Right cardiac atrium (tissue), 5 donors: Measurements from ENCODE around the gene ZNF365. TPM values are rescaled to one million over a fixed set of nuclear protein-coding genes. Genes with fewer than 3 reads are reported as not detected.
"Not testable (repeated sequence)": the region's sequence is repeated elsewhere in the genome, so short reads cannot be mapped to it uniquely, and the experiment has no call there.

ENCODE experiments used
- ATAC-seq, 2 donors: fragments of 200-7000 bp; cut with Tn5 transposase; one replicate each; pipeline versions ENCODE4 v1.8.0 to v1.9.1; 2020; ENCODE audit warnings: moderate library complexity in 2 of 2, mild to moderate bottlenecking in 1 of 2
- DNase-seq, 3 donors: peaks; one replicate each; pipeline ENCODE4 v3.0.0-alpha.2; 2020
- H3K27ac ChIP-seq: one replicate; pipeline ENCODE4 v1.5.1; 2013; ENCODE audit warnings: mild to moderate bottlenecking, low read length, control low read depth, moderate library complexity
- H3K27me3 ChIP-seq: one replicate; pipeline ENCODE4 v1.6.1; 2013; ENCODE audit not compliant: control insufficient read depth, insufficient read depth
- H3K4me1 ChIP-seq: one replicate; pipeline ENCODE4 v1.6.1; 2013; ENCODE audit warnings: low read length; ENCODE audit not compliant: control insufficient read depth, insufficient read depth
- H3K4me3 ChIP-seq: one replicate; pipeline ENCODE4 v1.5.1; 2013; ENCODE audit warnings: low read length, control low read depth
- H3K9me3 ChIP-seq: one replicate; pipeline ENCODE4 v1.6.1; 2013; ENCODE audit warnings: low read length; ENCODE audit not compliant: control insufficient read depth
- WGBS: extraction: QIAGEN DNeasy Blood & Tissue Kit; methylation state at CpG from one replicate; pipeline ENCODE4 v1.1.7; 2013; 5-methylcytosine and 5-hydroxymethylcytosine counted together
- intact Hi-C, 4 donors: fragments of 100-400 bp; cut with DNase I; formaldehyde crosslinking; loops; one replicate each; pipeline versions ENCODE4 v1.11.0 to v1.14.0; 2022 to 2023
- polyA plus RNA-seq: library from polyadenylated mRNA; stranded (reverse); fragments of 200-250 nt; gene quantifications from one replicate; pipeline ENCODE4 v1.2.3, GENCODE V29; 2013
- total RNA-seq, 4 donors: library from RNA; stranded (reverse); fragmentation: NEBNext Ultra II Directional; extraction: Animal tissue kit (Norgen Biotek cat#: 25700); gene quantifications; one replicate each; pipeline ENCODE4 v1.2.1, GENCODE V29; 2021
- donor health status: healthy with polysubstance abuse.
- donor health status: DM: no; HTN: yes; CAD: no.
- donor health status: DM: no; HTN: no; CAD: no.
- donor health status: DM: no; HTN: yes; CAD: no; lungs with severe emphysema.
- donor health status: DM: yes; HTN: yes; CAD: no.

The ZNF365 gene
- total and polyA plus RNA-seq, 5 donors = 0.86 to 4.1 (median 2.9) TPM

DNA sequence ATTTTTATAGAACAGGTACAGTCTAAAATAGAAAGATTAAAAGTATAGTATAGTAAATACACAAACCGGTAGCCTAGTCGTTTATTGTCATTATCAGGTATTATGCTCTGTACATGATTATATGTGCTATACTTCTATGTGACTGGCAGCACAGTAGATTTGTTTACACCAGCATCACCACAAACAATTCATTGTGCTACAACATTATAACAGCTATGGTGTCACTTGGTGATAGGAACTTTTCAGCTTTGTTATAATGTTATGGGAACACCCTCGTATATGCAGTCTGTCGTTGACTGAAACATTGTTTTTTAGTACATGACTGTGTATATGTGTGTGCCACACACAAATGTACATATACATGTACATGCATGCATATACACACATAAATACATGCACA, 19.1 kb downstream of the ZNF365 start:
- Histone ChIP-seq H3K27me3 (no peaks in the 10 kb centered on the region), H3K27ac (no peak overlapping the region), H3K4me1 (no peaks in the 10 kb centered on the region), H3K9me3 (no peaks in the 10 kb centered on the region), H3K4me3 (no peak overlapping the region)
- ATAC-seq = no peak
- no peak for DNase-seq
- intact Hi-C loops = no loop called here
- 84% methylated on average over 4 of the region's 4 CpGs for WGBS

DNA sequence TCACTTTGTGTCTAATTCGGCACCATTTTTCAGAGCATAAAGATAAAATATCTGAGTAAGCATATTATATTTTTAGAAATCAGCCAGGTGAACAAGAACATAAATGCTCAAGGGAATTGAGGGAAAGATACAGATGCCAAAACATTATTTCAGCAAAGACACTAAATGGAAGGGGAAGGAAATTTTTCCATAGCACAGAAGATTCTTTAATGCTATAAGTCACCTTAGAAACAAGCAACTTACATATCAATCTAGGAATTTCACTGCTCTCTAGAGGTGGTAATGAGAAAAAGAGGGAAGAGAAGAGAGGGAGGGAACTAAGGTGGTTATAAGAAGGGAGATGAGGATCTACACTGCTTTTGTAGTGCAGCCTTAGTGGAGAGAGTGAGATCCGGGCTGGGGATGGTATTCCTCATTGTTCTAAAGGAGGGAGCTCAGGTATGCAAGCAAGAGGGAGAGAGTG, 20.4 kb downstream of the ZNF365 start:
- 48% methylated on average over 2 of the region's 2 CpGs for WGBS
- no peaks in the 10 kb centered on the region for H3K27me3 ChIP-seq
- H3K27ac ChIP-seq = no peak overlapping the region
- H3K4me1 ChIP-seq = no peaks in the 10 kb centered on the region
- DNase-seq (no peak), ATAC-seq (no peak)
- intact Hi-C loops = no loop called here
- no peaks in the 10 kb centered on the region for H3K9me3 ChIP-seq
- no peak overlapping the region for H3K4me3 ChIP-seq

DNA sequence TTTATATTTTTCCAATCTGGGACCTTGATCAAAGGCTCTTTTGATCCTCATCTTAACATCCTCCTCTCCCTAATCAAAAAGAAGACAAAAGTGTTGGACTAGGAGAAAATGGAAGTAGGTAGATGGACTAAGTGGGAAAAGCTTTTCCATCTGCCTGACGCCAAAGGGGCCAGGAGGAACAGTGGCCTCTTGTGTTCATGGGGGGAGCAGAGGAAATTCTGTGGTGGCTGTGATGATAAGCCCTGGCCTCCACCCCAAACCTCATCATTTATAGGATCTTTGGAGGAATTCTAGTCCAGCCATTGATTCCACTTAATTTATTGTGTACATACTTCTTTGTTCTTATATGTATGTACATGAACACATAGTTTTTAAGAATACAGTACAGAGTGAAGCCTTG, 21.7 kb downstream of the ZNF365 start:
- 68% methylated on average over 1 of the region's 1 CpG for WGBS
- Histone ChIP-seq H3K27ac (no peak overlapping the region), H3K4me1 (no peaks in the 10 kb centered on the region), H3K9me3 (no peaks in the 10 kb centered on the region), H3K4me3 (no peak overlapping the region), H3K27me3 (no peaks in the 10 kb centered on the region)
- intact Hi-C loops = no loop called here
- DNase-seq (no peak), ATAC-seq (no peak)

DNA sequence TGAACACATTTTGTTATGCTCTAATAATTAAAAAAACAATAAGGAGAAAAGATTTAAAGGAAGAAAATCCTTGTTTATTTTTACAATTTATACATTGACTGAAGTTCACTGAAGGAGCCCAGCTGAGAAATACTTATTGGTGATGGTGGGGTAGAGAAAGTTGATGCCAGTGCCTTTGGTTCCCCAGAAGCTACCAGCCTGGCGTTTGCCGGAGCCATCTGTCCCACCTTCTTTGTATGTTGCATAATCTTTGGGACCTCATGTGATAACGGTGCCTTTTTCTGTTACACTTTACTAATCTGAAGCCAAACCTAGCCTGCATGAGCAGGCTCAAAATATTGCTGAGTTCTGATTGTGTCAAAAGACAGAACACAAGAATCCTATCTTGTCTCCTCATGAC, 22.7 kb downstream of the ZNF365 start:
- no peaks in the 10 kb centered on the region for H3K9me3 ChIP-seq
- no peak overlapping the region for H3K4me3 ChIP-seq
- H3K27me3 ChIP-seq = no peaks in the 10 kb centered on the region
- intact Hi-C loops = no loop called here
- WGBS = 70% methylated on average over 3 of the region's 3 CpGs
- DNase-seq (no peak), ATAC-seq (no peak)
- no peak overlapping the region for H3K27ac ChIP-seq
- H3K4me1 ChIP-seq = no peaks in the 10 kb centered on the region

DNA sequence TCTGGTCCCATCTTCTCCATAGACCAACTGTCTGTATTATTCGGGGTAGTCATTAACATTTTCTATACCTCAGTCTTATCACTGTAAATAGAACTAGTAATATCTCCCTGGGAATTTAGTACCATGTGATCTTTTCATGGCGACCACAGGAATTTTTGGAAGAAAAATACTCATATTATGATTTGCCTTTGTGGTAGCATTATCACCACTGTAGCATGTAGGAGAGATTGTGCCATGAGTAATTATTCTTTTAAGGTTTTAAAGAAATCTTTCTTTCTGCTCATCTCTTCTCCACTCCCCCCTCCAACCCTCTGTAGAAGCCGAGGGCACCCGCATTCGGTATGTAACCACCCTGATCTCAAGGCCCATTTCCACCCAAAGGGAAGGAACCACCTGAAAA, 25.0 kb downstream of the ZNF365 start:
- Histone ChIP-seq H3K27ac (no peak overlapping the region), H3K4me1 (no peaks in the 10 kb centered on the region), H3K4me3 (no peak overlapping the region), H3K9me3 (no peaks in the 10 kb centered on the region), H3K27me3 (no peaks in the 10 kb centered on the region)
- intact Hi-C loops = no loop called here
- WGBS = 89% methylated on average over 5 of the region's 5 CpGs
- ATAC-seq (no peak), DNase-seq (no peak)

DNA sequence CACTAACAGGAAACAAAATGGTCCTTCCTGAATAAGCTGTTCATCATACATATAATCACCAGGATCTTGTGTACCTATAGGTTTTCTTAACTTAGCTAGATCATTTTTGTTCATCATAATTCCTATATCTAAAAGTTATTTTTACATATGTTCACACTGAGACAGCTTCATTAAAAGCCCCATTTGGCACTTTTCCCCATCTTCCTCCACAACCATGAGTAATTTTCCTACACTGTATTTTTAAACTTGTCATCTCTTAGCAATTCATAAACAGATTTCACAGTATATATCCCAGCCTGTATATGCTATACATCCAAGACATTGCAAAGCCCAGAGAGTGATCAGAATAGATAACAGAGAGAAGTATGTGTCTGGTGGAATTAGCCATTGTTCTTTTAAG, 28.3 kb downstream of the ZNF365 start:
- intact Hi-C loops = no loop called here
- H3K27ac ChIP-seq = no peak overlapping the region
- ATAC-seq (no peak), DNase-seq (no peak)
- no peaks in the 10 kb centered on the region for H3K9me3 ChIP-seq
- no peaks in the 10 kb centered on the region for H3K27me3 ChIP-seq
- H3K4me1 ChIP-seq = no peaks in the 10 kb centered on the region
- no peak overlapping the region for H3K4me3 ChIP-seq

DNA sequence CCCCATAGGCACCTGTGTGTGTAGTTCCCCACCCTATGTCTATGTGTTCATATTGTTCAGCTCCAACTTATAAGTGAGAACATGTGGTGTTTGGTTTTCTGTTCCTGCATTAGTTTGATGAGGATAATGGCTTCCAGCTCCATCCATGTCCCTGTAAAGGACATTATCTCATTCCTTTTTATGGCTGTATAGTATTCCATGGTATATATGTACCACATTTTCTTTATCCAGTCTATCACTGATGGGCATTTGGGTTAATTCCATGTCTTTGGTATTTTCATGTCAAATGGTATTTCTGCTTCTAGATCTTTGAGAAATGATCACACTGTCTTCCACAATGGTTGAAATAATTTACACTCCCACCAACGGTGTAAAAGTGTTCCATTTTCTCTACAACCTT, 36.4 kb downstream of the ZNF365 start:
- DNase-seq, H3K9me3 ChIP-seq, intact Hi-C loops: not testable (repeated sequence)

DNA sequence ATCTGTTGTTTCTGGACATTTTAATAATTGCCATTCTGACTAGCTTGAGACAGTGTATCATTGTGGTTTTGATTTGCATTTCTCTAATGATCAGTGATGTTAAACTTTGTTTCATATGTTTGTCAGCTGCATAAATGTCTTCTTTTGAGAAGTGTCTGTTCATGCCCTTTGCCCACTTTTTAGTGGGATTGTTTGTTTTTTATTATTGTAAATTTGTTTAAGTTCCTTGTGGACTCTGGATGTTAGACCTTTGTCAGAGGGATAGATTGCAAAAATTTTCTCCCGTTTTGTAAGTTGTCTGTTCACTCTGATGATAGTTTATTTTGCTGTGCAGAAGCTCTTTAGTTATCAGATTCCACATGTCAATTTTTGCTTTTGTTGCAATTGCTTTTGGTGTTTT, 36.8 kb downstream of the ZNF365 start:
- H3K9me3 ChIP-seq, intact Hi-C loops, H3K27me3 ChIP-seq, ATAC-seq, DNase-seq, H3K4me3 ChIP-seq, H3K4me1 ChIP-seq, H3K27ac ChIP-seq: not testable (repeated sequence)
- 75% methylated on average over 1 of the region's 1 CpG for WGBS

More for the DNA sequence above, 36.4 kb downstream of the ZNF365 start:
- WGBS = 58% methylated on average over 1 of the region's 1 CpG
- H3K27ac ChIP-seq, H3K4me1 ChIP-seq, H3K27me3 ChIP-seq, H3K4me3 ChIP-seq, ATAC-seq: not testable (repeated sequence)

DNA sequence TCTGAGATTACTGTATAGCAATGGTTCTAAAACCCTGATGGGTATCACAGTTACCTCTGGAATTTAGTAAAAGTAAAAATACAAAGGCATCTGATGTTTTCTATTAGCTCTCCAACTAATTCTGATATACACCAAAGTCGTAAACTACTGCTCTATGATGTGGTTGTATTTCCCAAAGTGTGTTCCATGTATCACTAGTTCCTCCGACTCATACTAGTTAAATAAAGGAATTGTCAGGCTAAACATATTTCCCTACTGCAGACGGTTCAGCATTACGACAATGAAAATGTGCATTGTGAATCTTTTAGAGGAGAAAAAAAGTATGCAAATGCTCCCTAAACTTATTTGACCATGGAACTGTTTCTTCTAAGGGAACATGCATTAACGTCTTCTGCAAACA, 38.9 kb downstream of the ZNF365 start:
- H3K4me1 ChIP-seq = no peaks in the 10 kb centered on the region

DNA sequence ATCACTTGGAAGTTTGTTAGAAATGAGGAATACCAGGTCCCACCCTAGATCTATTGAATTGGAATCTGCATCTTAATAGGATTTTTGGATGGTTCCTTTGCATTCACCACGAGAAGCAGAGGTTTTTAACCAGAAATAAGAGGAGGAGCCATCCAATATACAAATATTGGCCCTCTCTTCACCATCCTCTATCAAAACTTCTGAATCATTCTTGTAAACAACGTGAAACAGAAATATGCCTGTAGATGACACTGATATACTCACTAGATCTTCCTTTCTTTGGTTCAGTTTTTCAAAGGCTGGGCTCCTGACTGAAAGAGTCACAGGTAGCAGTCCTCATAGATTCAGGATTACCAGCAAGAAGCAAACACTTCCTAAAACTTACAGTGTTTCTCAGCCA, 39.5 kb downstream of the ZNF365 start:
- Histone ChIP-seq H3K27ac (no peak overlapping the region), H3K9me3 (no peaks in the 10 kb centered on the region), H3K4me1 (no peaks in the 10 kb centered on the region), H3K4me3 (no peak overlapping the region), H3K27me3 (no peaks in the 10 kb centered on the region)
- ATAC-seq (no peak), DNase-seq (no peak)
- WGBS = 55% methylated on average over 2 of the region's 2 CpGs
- intact Hi-C loops = no loop called here

More for the DNA sequence above, 38.9 kb downstream of the ZNF365 start:
- Histone ChIP-seq H3K27ac (no peak overlapping the region), H3K9me3 (no peaks in the 10 kb centered on the region), H3K27me3 (no peaks in the 10 kb centered on the region), H3K4me3 (no peak overlapping the region)
- intact Hi-C loops = no loop called here
- WGBS = 85% methylated on average over 5 of the region's 5 CpGs
- ATAC-seq (no peak), DNase-seq (no peak)

DNA sequence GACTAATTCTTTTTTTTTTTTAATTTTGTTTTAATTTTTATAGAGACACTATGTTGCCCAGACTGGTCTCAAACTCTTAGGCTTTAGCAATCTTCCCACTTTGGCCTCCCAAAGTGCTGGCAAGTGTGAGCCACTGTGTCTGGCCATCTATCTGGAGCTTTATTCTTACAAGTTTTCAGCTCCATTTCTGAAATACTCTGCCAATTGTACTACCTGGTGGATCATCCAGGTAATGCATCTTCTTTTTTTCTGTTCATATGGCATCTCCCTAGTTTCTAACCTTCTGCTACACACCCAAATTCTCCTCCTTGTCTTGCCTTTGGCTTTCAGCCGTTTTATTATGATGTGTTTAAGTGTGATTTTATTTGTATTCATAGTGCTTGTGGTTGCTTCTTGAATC, 40.2 kb downstream of the ZNF365 start:
- DNase-seq (no peak), ATAC-seq (no peak)
- no peaks in the 10 kb centered on the region for H3K27me3 ChIP-seq
- H3K4me1 ChIP-seq = no peaks in the 10 kb centered on the region
- H3K4me3 ChIP-seq = no peak overlapping the region
- H3K27ac ChIP-seq = no peak overlapping the region
- intact Hi-C loops = no loop called here
- WGBS = 0% methylated on average over 1 of the region's 1 CpG
- H3K9me3 ChIP-seq = no peaks in the 10 kb centered on the region

DNA sequence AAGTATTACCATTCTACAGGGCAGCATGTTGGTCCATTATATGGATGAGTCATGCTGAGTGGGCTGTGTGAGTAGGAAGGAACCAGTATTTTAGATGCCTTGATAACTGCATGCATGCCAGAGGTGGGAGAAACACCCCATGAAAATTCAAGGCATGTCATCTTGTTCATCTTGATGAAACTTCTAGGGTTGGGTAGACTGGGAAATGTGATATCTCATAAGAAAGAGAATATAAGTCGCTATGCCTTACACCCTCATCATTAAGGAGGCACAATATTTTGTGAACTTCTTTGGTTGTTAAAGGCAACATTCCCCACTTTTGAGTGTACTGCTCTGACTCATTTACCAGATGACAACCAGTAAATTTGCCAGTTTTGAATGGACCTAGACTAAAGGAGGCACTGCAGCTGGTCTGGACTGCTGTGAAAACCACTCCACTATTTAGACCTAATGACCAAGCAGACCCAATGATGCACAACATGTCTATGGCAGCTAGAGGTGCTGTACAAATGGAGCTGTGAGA, 48.0 kb downstream of the ZNF365 start:
- Histone ChIP-seq H3K4me1 (no peaks in the 10 kb centered on the region), H3K27ac (no peak overlapping the region), H3K4me3 (no peak overlapping the region), H3K9me3 (no peaks in the 10 kb centered on the region), H3K27me3 (no peaks in the 10 kb centered on the region)
- no peak for ATAC-seq
- intact Hi-C loops = no loop called here
- WGBS = 0% methylated on average over 1 of the region's 1 CpG
- no peak for DNase-seq
